RWPE1 (cell line): ENCODE results near the gene BIRC5.

Experiments
- CTCF ChIA-PET: fragments of 350-600 bp; sonication (Branson Sonifier 250); formaldehyde crosslinking; extraction: SDS; loops from one replicate; lab custom pipeline; 2021; lab: Yijun Ruan, JAX
- POLR2A ChIA-PET: fragments of 400-600 bp; formaldehyde crosslinking; extraction: SDS; loops from one replicate; lab custom pipeline; 2020; ENCODE audit warnings: antibody characterized with exemption; ENCODE audit not compliant: low non-redundant PET; lab: Yijun Ruan, JAX
- DNase-seq: peaks from one replicate; pipeline ENCODE4 v3.0.0; 2012; ENCODE audit warnings: low spot score
- H3K27ac ChIP-seq: fragments of 450-650 bp; 2 replicates; pipeline ENCODE4 v1.5.1; 2017
- CTCF ChIP-seq: fragments of 450-650 bp; conservative IDR thresholded peaks from 2 replicates; pipeline ENCODE4 v1.5.1; 2017; ENCODE audit warnings: low read depth, mild to moderate bottlenecking

Gene BIRC5

GRCh38 chr17:78269955-78270381, 55.9 kb downstream of the BIRC5 start:
- ChIA-PET POLR2A (no interaction called here), CTCF (interaction anchor here (0.6 to 1.6 kb wide), 3 partner anchors 19 to 167 kb away, joined by 3 to 5 read pairs (median 4); no protein-coding TSS in a partner anchor)
- TF ChIP-seq CTCF, result no peak
- no peak for DNase-seq
- H3K27ac ChIP-seq, result no peak overlapping the region

- POLR2A ChIA-PET, result no interaction called here
- no peak overlapping the region for H3K27ac ChIP-seq
- no peak for DNase-seq
- CTCF ChIA-PET, result interaction anchor here (0.7 to 1.0 kb wide), 2 partner anchors 17 to 150 kb away, joined by 3 read pairs; no protein-coding TSS in a partner anchor
- no peak for TF ChIP-seq CTCF
Observed at GRCh38 chr17:78271419-78272170, 57.5 kb downstream of the BIRC5 start.

- H3K27ac ChIP-seq, result peak overlapping the region; percentile 59
- POLR2A ChIA-PET, result no interaction called here
- CTCF ChIA-PET, result interaction anchor here (1.1 kb wide), 1 partner anchor 21 kb away, joined by 5 read pairs; no protein-coding TSS in a partner anchor
- peak; percentile 83 for DNase-seq
- no peak for TF ChIP-seq CTCF
Observed at GRCh38 chr17:78272181-78272913, 58.3 kb downstream of the BIRC5 start.

GRCh38 chr17:78272914-78273258, 58.8 kb downstream of the BIRC5 start:
- POLR2A ChIA-PET, result no interaction called here
- CTCF ChIA-PET, result interaction anchor here (1.1 kb wide), 1 partner anchor 21 kb away, joined by 5 read pairs; no protein-coding TSS in a partner anchor
- no peak for TF ChIP-seq CTCF
- DNase-seq, result no peak
- peak overlapping the region; percentile 59 for H3K27ac ChIP-seq

GRCh38 chr17:78273813-78274212, 59.8 kb downstream of the BIRC5 start:
- CTCF ChIA-PET, result no interaction called here
- TF ChIP-seq CTCF, result no peak
- no peak for DNase-seq
- POLR2A ChIA-PET, result no interaction called here
- no peak overlapping the region for H3K27ac ChIP-seq
